Glomerular visceral epithelial cell (primary cell): Measurements from ENCODE around the gene ABCA4.
A peak's percentile ranks its signal among the peaks of the same experiment; 100 is the strongest.

ENCODE experiments used
- DNase-seq: peaks from one replicate; pipeline ENCODE4 v3.0.0-alpha.2; 2016; ENCODE audit errors: extremely low spot score

Gene ABCA4

GRCh38 chr1:94050675-94051074 lies 70.3 kb downstream of the ABCA4 start:
- DNase-seq = no peak

GRCh38 chr1:94050254-94050653 lies 70.7 kb downstream of the ABCA4 start:
- no peak for DNase-seq

- no peak for DNase-seq
These were observed 71.2 kb downstream of the ABCA4 start for GRCh38 chr1:94049791-94050190.

DNA sequence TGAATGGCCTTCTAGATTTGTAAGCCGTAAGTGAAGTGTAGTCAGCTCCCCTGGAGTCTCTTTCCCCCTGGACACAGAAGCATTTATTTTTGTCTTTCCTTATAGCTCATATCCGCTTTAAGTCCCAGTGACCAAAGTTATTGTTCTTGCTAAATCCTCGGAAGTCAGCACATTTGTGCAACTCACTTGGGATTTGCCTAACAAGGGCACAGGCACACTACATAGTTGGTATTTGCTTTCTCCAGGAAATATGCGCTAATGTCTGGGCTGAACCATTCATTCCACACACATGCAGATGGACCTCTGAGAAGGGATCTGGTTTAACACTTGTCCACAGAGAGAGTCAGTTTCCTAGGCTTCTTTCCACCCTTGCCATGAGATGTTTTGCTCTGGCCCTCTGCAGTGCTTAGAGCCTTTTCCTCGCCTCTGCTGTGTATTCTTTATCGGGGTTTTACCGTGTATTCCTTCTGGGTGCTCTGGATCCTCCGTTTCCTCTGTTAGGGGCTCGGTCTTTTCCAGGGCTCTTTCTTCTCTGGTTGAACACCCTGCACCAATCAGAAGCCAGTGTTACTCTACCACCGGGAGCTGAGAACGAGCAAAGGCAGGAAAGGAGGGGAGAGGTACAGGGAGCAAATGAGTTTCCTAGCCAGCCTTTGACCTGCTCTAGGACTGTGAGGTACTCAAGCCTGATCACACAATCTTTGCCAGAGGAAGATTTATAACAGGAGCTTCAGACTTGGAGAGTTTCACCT lies 72.4 kb downstream of the ABCA4 start:
- no peak for DNase-seq

GRCh38 chr1:94047949-94048348 lies 73.0 kb downstream of the ABCA4 start:
- no peak for DNase-seq

GRCh38 chr1:94045465-94046056 lies 75.4 kb downstream of the ABCA4 start:
- DNase-seq = peak; percentile 95

GRCh38 chr1:94044891-94045290 lies 76.1 kb downstream of the ABCA4 start:
- no peak for DNase-seq

DNA sequence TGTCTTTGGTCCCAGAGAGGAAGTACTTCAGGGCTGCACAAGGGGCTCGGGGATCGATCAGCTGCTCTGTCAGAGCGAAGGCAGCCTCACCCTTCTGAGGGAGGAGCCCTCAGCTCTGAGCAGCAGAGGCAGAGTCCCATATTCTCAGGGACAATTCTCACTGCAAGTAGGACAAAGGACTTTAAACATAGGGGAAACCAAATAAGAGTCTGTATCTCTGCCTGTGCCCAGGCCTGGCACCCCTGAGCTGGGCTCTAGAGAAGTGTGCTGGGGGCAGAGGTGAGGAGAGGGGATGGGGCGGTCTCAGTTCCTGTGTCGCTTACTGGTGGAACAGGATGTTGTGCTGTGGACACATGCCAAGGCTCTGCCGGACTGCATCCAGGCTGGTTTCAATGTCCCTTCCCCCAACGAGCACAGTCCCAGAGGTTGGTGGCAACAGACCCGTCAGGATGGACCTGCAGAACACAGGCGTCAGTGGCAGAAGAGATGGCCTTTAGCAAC lies 76.6 kb downstream of the ABCA4 start:
- DNase-seq = no peak

- no peak for DNase-seq
These were observed 77.1 kb downstream of the ABCA4 start for GRCh38 chr1:94043738-94044289.

GRCh38 chr1:94042388-94042787 lies 78.6 kb downstream of the ABCA4 start:
- no peak for DNase-seq

DNA sequence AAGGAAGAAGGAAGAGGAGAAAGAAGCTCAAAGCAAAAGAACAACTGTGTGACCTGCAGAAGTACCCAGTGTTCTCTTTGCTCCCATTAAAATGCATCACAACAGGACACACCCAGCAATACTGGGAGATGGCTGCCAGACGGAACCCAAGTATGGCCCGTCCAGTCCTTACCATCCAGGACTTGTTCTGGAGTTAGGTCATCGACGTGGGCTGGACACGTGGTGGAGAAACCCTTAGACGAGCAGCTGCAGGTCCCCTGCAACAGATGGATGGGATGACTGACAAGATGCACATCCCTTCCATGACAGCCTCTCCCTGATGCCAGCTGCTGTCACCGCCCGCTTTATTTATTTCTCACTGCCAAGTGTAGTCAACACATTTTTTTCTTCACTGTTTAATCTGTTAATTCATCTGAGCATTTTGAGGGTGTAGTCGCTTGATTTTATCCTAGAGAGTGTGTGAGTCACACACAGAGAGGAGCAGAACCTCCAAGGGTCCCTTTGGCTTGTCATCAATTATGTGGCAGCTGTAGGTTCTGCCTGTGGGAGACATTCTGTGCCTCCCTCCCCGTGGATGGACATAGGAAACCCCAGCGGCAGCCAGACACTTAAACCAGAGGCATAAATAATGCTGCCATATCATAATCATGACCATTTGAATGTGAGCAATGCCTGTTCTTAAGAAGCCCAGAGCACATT lies 80.9 kb downstream of the ABCA4 start:
- no peak for DNase-seq

DNA sequence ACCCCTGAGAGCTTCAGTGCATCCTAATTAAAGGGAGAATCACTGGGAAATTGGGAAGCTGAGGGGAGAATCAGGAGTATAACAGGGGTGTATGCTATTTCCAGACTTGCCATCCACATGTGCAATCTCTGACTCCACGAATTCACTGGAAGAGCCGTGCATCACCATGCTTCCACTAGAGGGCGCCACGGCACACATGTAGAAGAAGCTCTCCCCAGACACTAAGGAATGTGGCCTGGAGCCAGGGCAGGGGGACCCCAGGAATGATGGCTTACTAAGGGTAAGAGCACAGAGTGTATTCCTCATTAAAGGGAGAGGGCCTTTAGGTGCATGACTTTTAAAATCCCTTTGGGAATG lies 81.5 kb downstream of the ABCA4 start:
- DNase-seq = peak; percentile 72

- no peak for DNase-seq
These were observed 82.4 kb downstream of the ABCA4 start for GRCh38 chr1:94038511-94038910.

DNA sequence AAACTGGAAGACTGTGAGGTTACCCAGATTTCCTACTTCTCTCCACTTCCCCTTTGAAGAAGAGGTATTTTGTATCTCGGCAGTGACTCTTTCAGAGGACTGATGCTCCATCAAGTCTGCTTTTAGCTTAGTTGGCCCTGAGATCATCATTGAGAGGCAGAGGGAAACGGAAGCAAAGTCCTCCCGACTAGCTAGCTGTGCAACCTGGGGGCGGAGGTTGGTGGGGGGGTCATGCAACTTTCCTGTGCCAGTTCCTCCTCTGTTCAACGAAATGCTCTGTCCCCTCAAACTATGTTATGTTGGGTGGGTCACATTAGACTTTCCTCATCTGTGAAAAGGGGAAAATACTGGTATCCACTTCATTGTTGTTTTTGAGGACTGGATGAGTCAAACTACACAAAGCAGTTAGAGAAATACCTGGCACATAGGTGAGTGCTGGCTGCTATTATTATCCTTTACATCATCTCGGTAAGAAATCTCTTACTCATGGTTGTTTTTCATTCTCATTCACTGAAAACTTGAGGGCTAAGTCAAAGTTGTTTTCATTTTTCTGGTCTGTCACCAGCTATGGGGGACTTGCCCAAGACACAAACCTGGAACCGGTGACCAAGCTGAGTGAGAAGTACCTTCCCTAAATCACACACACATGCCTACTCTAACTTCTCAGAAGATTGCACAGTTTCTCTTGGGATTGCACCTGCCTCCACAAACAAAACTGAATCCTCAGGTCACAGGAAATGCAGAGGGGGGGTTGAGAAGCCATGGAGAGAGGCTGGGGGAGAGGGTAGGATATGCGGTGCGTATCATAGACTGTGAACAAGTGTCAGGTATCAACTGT lies 83.3 kb downstream of the ABCA4 start:
- DNase-seq = no peak

- no peak for DNase-seq
These were observed 84.2 kb downstream of the ABCA4 start for GRCh38 chr1:94036730-94037129.

DNA sequence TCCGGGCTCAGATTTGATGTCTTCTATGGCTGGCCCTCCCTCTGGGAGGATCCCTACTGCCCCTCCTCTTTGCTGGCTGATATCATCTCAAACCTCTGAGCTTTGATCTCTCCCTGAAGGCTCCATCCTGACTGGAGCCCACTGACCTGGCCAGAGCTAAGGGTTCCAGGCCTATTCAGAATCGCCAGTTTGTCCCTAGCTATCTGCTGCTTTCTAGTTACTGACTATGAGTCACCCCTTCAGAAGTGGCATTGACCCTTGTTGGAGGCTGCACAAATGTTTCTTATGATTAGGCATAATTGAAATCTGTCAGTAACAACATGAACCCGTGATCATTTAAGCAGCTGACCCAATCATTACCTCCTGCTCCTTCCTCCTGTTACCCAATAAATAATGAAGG lies 87.1 kb downstream of the ABCA4 start:
- DNase-seq = no peak

GRCh38 chr1:94032637-94033036 lies 88.3 kb downstream of the ABCA4 start:
- no peak for DNase-seq

DNA sequence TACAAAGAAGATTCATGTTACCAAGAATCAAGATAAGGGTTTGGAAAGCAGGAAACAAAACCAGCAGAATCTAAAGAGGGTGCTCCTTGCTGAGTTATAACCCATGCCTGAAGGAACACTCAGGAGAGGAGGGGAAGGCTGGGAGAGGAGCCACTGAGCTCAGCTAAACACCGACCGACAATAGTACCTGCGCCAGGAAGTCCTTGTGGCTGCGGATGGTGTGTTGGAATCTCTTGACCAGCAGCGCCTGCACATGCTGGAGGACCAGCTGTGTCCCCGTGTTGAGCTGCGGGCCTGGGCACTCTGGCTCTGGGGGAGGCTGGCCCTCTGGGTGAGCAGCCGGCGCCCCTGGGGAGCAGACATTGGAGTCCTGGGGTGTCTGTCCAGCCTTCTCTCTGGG lies 89.4 kb downstream of the ABCA4 start:
- no peak for DNase-seq

- no peak for DNase-seq
These were observed 89.8 kb downstream of the ABCA4 start for GRCh38 chr1:94031154-94031553.

DNA sequence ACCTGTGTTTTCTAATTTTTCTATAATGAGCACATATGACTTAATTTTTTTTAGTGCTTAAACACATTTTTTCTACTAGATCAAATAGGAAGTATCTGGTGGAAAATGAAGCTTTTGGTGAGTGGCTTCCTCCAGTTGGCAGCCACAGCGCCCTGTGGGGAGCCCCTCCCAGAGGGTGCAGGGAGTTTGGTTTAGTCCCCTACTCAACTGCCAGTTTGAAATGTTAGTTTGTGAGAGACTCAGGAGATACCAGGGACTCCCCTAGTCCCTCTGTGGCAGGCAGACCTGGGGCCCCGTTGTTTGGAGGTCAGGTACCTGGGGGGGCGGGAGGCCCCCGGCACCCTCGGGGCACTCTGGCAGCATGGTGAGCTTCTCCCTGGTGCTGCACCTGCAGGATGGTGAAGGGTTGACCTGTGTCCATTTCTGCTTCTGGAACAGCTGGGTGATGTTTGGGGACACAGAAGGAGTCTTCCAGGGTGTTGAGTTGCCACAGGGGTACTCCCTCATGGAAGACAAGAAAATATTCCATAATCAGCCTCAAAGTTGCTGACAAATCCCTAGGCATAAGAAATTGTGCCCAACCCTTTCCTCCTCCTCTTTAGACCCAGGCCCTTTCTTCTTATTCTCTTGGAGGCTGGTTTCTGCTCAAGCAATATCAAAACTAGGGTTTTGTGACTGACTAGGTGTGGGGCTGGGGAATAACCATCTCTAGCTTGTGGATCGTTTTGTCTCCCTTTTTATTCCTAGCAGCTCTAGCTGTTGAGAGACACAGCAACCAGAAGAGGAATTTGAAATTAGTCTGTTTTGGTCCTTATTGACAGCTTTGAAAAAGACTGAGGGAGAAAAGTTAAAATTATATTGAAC lies 91.6 kb downstream of the ABCA4 start:
- no peak for DNase-seq
